Ishikawa (cell line): Measurements from ENCODE around the gene LARP1B.

ENCODE experiments used
- CREB1 ChIP-seq: IDR thresholded peaks from 2 replicates; pipeline ENCODE4 v1.6.1; 2012; ENCODE audit warnings: low read depth
- EGR1 ChIP-seq: IDR thresholded peaks from 2 replicates; pipeline ENCODE4 v1.6.1; 2012
- EP300 ChIP-seq: IDR thresholded peaks from 2 replicates; pipeline ENCODE4 v1.6.1; 2012; ENCODE audit warnings: borderline replicate concordance
- NFIC ChIP-seq: IDR thresholded peaks from 2 replicates; pipeline ENCODE4 v1.6.1; 2012
- RAD21 ChIP-seq: IDR thresholded peaks from 2 replicates; pipeline ENCODE4 v1.6.1; 2012; ENCODE audit warnings: low read depth
- TAF1 ChIP-seq: IDR thresholded peaks from 2 replicates; pipeline ENCODE4 v1.6.1; 2012; ENCODE audit warnings: low read depth, mild to moderate bottlenecking
- TCF12 ChIP-seq: IDR thresholded peaks from 2 replicates; pipeline ENCODE4 v1.6.1; 2012; ENCODE audit warnings: low read depth
- TEAD4 ChIP-seq: IDR thresholded peaks from 2 replicates; pipeline ENCODE4 v1.6.1; 2012
- YY1 ChIP-seq: IDR thresholded peaks from 2 replicates; pipeline ENCODE4 v1.6.1; 2012; ENCODE audit warnings: low read depth
- ZBTB7A ChIP-seq: IDR thresholded peaks from 2 replicates; pipeline ENCODE4 v1.6.1; 2012; ENCODE audit warnings: low read depth
- TF ChIP-seq, protein P1 (sequence below): IDR thresholded peaks from 2 replicates; pipeline ENCODE4 v1.6.1; 2012; ENCODE audit warnings: low read depth, mild to moderate bottlenecking
- TF ChIP-seq, protein P2 (sequence below): IDR thresholded peaks from 2 replicates; pipeline ENCODE4 v1.6.1; 2012

DNA sequence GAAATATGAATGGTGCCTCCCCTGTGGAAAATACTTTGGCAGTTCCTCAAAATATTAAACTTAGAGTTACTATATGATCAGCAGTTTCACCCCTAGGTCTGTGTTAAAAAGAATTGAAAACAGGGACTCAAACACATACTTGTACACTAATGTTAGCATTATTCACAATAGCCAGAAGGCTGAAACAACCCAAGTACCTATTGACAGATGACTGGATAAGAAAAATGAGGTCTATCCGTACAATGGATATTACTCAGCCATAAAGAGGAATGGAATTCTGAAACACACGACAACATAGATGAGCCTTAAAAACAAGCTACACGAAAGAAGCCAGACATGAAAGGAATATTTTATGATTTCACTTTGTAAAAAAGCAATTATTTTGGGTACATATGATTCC lies 171.6 kb downstream of the LARP1B start:
- TF ChIP-seq TAF1 (no peak), TEAD4 (no peak), EP300 (no peak), NFIC (no peak), TCF12 (no peak), YY1 (no peak), EGR1 (no peak), RAD21 (no peak), CREB1 (no peak), ZBTB7A (no peak)
- TF ChIP-seq, protein P1, sequence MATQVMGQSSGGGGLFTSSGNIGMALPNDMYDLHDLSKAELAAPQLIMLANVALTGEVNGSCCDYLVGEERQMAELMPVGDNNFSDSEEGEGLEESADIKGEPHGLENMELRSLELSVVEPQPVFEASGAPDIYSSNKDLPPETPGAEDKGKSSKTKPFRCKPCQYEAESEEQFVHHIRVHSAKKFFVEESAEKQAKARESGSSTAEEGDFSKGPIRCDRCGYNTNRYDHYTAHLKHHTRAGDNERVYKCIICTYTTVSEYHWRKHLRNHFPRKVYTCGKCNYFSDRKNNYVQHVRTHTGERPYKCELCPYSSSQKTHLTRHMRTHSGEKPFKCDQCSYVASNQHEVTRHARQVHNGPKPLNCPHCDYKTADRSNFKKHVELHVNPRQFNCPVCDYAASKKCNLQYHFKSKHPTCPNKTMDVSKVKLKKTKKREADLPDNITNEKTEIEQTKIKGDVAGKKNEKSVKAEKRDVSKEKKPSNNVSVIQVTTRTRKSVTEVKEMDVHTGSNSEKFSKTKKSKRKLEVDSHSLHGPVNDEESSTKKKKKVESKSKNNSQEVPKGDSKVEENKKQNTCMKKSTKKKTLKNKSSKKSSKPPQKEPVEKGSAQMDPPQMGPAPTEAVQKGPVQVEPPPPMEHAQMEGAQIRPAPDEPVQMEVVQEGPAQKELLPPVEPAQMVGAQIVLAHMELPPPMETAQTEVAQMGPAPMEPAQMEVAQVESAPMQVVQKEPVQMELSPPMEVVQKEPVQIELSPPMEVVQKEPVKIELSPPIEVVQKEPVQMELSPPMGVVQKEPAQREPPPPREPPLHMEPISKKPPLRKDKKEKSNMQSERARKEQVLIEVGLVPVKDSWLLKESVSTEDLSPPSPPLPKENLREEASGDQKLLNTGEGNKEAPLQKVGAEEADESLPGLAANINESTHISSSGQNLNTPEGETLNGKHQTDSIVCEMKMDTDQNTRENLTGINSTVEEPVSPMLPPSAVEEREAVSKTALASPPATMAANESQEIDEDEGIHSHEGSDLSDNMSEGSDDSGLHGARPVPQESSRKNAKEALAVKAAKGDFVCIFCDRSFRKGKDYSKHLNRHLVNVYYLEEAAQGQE = no peak
- TF ChIP-seq, protein P2, sequence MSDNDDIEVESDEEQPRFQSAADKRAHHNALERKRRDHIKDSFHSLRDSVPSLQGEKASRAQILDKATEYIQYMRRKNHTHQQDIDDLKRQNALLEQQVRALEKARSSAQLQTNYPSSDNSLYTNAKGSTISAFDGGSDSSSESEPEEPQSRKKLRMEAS = no peak
